ENCODE data around the gene GRM4. TPM values are rescaled to one million over a fixed set of nuclear protein-coding genes. Genes with fewer than 3 reads are reported as not detected.

Gene GRM4
- total and polyA plus RNA-seq, 9 of the 15 experiments (the other 6 are each of a cell fraction or from before 2014, with no cell fraction given): 0.18 TPM; not detected in 8

DNA sequence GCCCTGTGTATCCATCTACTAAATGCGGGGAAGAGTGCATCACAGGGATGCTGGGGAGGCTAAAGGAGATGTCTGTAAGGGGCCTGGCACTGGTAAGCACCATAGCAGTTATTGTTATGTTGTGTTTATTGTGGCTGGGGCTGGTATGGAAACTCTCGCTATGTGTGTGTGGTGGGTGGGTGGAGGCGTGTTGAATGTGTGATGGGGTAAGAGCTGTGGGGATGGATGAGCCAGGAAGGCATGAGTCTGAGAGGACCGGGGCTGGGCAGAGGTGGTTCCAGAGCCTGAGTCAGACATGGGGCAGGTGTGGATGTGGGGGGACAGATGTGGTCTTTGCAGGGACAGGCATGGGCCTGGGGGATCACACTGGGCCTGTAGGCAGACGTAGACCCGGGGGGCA is 88.1 kb downstream of the GRM4 start:
- Histone ChIP-seq H3K4me1 (replicated peaks in 1 of 2; ENCODE audit: control insufficient read depth in 2 of 2, insufficient read depth in 2 of 2, low read length in 2 of 2) (peaks cover 5 to 25% of the 10 kb centered on the region in 2 experiments; a peak in 4 of 5 replicates), H3K9me1 (ENCODE audit: control insufficient read depth, insufficient read depth, low read length) (no peaks in the 10 kb centered on the region), H3K4me2 (ENCODE audit: insufficient read depth, low read length) (no peak overlapping the region), H3K79me2 (ENCODE audit: control insufficient read depth, insufficient read depth, low read length) (no peaks in the 10 kb centered on the region), H2AFZ (ENCODE audit: low read depth, low read length) (no peak overlapping the region), H3K4me3 (no peak overlapping the region), H3K27me3 (ENCODE audit: control insufficient read depth in 2 of 2, insufficient read depth in 2 of 2, low read length in 2 of 2) (peaks cover 21 to 53% of the 10 kb centered on the region in 2 experiments; a peak in 4 of 5 replicates), H4K20me1 (replicated peaks; ENCODE audit: control insufficient read depth, insufficient read depth, low read length) (peaks cover 12% of the 10 kb centered on the region), H3K9me3 (replicated peaks; ENCODE audit: control insufficient read depth, insufficient read depth, low read depth, low read length) (no peaks in the 10 kb centered on the region), H3K9ac (ENCODE audit: insufficient read depth in 1 of 2, low read depth in 2 of 2, low read length in 2 of 2) (no peak overlapping the region), H3K27ac (ENCODE audit: extremely low read depth, low read depth, low read length) (no peak overlapping the region), H3K36me3 (ENCODE audit: control insufficient read depth, insufficient read depth, low read length) (no peaks in the 10 kb centered on the region)
- no peak for DNase-seq (ENCODE audit: extremely low read depth in 1 of 4, low spot score in 3 of 4)
- CTCF ChIA-PET (ENCODE audit: low intra/inter-chr PET ratio): no interaction called here
- FAIRE-seq: no peak
- in situ Hi-C loops (cut with MboI) (loop anchor here (5.0 kb wide), 1 partner anchor 95 kb away; no protein-coding TSS in a partner anchor), intact Hi-C loops (cut with micrococcal nuclease) (loop anchor here (5.0 kb wide), 1 partner anchor 185 kb away; no protein-coding TSS in a partner anchor)
- 24% methylated on average over 6 of the region's 6 CpGs for WGBS (ENCODE audit: insufficient coverage, low coverage, missing lambda C conversion rate)
- POLR2A ChIA-PET: interaction anchor here (0.5 kb wide), 1 partner anchor 286 kb away, joined by 4 read pairs; no protein-coding TSS in a partner anchor
- no peak for ATAC-seq
- BruUV-seq (replicated peaks): no TSS peak
- TF ChIP-seq CHD4 (IDR thresholded peaks at IDR 0.05; ENCODE audit: insufficient read depth, insufficient replicate concordance, low read depth, low read length, poor library complexity, severe bottlenecking) (no peak), XRCC5 (IDR thresholded peaks at IDR 0.05; ENCODE audit: low read depth, low read length) (no peak), ZNF644 (tag; IDR thresholded peaks at IDR 0.05; ENCODE audit: low read depth) (no peak), TBP (optimal IDR thresholded peaks at IDR 0.05; ENCODE audit: low read depth, low read length) (no peak), SOX6 (IDR thresholded peaks at IDR 0.05) (no peak), ZNF766 (CRISPR knock-in tag; conservative IDR thresholded peaks at IDR 0.05) (no peak), TEAD4 (IDR thresholded peaks at IDR 0.05; ENCODE audit: low read length) (no peak), TEAD4 (CRISPR knock-in tag; IDR thresholded peaks at IDR 0.05; ENCODE audit: borderline replicate concordance) (no peak)
- TF ChIP-seq, protein P1, sequence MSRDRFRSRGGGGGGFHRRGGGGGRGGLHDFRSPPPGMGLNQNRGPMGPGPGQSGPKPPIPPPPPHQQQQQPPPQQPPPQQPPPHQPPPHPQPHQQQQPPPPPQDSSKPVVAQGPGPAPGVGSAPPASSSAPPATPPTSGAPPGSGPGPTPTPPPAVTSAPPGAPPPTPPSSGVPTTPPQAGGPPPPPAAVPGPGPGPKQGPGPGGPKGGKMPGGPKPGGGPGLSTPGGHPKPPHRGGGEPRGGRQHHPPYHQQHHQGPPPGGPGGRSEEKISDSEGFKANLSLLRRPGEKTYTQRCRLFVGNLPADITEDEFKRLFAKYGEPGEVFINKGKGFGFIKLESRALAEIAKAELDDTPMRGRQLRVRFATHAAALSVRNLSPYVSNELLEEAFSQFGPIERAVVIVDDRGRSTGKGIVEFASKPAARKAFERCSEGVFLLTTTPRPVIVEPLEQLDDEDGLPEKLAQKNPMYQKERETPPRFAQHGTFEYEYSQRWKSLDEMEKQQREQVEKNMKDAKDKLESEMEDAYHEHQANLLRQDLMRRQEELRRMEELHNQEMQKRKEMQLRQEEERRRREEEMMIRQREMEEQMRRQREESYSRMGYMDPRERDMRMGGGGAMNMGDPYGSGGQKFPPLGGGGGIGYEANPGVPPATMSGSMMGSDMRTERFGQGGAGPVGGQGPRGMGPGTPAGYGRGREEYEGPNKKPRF (IDR thresholded peaks at IDR 0.05; ENCODE audit: low read depth, low read length): no peak
- TF ChIP-seq, protein P2, sequence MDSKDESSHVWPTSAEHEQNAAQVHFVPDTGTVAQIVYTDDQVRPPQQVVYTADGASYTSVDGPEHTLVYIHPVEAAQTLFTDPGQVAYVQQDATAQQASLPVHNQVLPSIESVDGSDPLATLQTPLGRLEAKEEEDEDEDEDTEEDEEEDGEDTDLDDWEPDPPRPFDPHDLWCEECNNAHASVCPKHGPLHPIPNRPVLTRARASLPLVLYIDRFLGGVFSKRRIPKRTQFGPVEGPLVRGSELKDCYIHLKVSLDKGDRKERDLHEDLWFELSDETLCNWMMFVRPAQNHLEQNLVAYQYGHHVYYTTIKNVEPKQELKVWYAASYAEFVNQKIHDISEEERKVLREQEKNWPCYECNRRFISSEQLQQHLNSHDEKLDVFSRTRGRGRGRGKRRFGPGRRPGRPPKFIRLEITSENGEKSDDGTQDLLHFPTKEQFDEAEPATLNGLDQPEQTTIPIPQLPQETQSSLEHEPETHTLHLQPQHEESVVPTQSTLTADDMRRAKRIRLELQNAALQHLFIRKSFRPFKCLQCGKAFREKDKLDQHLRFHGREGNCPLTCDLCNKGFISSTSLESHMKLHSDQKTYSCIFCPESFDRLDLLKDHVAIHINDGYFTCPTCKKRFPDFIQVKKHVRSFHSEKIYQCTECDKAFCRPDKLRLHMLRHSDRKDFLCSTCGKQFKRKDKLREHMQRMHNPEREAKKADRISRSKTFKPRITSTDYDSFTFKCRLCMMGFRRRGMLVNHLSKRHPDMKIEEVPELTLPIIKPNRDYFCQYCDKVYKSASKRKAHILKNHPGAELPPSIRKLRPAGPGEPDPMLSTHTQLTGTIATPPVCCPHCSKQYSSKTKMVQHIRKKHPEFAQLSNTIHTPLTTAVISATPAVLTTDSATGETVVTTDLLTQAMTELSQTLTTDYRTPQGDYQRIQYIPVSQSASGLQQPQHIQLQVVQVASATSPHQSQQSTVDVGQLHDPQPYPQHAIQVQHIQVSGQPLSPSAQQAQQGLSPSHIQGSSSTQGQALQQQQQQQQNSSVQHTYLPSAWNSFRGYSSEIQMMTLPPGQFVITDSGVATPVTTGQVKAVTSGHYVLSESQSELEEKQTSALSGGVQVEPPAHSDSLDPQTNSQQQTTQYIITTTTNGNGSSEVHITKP (IDR thresholded peaks at IDR 0.05; ENCODE audit: partially characterized antibody): no peak
